Measurements from ENCODE around the gene ZBTB49. TPM values are rescaled to one million over a fixed set of nuclear protein-coding genes. Genes with fewer than 3 reads are reported as not detected.

Gene ZBTB49
- total and polyA plus RNA-seq, 2 of the 13 experiments (the other 11 are each of a cell fraction or from before 2014, with no cell fraction given), result 3.3 to 4.3 TPM

DNA sequence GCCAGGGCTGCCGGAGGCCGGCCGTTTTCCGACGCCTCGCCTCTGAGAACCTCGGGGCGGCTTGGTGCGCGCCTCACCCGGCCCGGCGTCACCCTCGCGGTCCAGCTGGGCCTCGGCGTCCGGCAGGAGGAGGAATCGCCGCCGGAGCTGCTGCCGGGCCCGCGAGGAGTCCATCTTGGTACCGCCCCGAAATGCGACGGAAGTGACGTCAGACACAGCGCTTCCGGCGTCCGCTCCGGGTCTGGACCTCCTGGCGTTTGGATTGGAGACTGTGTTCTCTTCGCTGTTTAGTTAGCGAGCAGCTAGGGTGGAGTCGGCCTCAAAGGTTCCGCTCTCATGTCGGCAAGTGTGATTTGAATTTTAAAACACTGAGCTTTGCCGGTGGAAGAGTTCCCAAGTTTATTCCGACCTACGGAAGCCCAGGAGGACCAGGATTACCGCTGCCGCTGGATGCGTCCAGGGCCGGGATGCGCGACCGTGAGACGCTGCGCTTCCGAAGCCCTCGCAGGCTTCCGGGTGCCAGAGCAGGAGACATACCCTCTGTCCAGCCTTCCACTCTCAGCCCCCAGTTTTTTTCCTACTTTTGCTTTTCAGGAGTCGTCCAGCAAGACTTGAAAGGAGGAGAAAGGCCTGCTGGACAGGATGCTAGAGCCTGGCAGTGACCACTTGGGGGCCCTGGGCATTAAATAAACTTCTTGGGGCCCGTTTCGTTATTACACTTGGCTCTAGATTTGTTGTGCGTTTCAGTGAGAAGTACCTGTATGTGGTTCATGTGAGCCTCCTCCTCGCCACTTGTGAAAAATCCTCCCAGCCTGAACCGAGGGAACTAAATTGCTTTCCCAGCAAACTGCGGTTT lies 41.8 kb upstream of the ZBTB49 start, which contains the start of gene TMEM128 (continued):
- TF ChIP-seq, protein P1, sequence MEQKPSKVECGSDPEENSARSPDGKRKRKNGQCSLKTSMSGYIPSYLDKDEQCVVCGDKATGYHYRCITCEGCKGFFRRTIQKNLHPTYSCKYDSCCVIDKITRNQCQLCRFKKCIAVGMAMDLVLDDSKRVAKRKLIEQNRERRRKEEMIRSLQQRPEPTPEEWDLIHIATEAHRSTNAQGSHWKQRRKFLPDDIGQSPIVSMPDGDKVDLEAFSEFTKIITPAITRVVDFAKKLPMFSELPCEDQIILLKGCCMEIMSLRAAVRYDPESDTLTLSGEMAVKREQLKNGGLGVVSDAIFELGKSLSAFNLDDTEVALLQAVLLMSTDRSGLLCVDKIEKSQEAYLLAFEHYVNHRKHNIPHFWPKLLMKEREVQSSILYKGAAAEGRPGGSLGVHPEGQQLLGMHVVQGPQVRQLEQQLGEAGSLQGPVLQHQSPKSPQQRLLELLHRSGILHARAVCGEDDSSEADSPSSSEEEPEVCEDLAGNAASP (CRISPR knock-in tag; IDR thresholded peaks at IDR 0.05; ENCODE audit: borderline replicate concordance), result no peak
- no peak for TF ChIP-seq SOX6 (IDR thresholded peaks at IDR 0.05)
- peak; percentile 75 for TF ChIP-seq SOX6 (CRISPR knock-in tag; IDR thresholded peaks at IDR 0.05)
- 0 out of 2 replicates have a peak, but pooled peaks have one; percentile 8 for TF ChIP-seq NFIC (IDR thresholded peaks at IDR 0.05; ENCODE audit: low read length)
- peak; percentile 98 for TF ChIP-seq TAF1 (CRISPR knock-in tag; IDR thresholded peaks at IDR 0.05)
- 0 out of 2 replicates have a peak, but pooled peaks have one; percentile 42 for TF ChIP-seq ZNF891 (CRISPR knock-in tag; IDR thresholded peaks at IDR 0.05)
- no peak for TF ChIP-seq ATRX (CRISPR knock-in tag; IDR thresholded peaks at IDR 0.05; ENCODE audit: borderline replicate concordance)
- peak; percentile 78 for TF ChIP-seq SALL1 (CRISPR knock-in tag; IDR thresholded peaks at IDR 0.05)
- TF ChIP-seq, protein P2, sequence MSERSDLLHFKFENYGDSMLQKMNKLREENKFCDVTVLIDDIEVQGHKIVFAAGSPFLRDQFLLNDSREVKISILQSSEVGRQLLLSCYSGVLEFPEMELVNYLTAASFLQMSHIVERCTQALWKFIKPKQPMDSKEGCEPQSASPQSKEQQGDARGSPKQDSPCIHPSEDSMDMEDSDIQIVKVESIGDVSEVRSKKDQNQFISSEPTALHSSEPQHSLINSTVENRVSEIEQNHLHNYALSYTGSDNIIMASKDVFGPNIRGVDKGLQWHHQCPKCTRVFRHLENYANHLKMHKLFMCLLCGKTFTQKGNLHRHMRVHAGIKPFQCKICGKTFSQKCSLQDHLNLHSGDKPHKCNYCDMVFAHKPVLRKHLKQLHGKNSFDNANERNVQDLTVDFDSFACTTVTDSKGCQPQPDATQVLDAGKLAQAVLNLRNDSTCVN (CRISPR knock-in tag; IDR thresholded peaks at IDR 0.05; ENCODE audit: borderline replicate concordance), result 0 out of 2 replicates have a peak, but pooled peaks have one; percentile 60
- TF ChIP-seq ZNF776 (CRISPR knock-in tag; IDR thresholded peaks at IDR 0.05), result peak; percentile 49; the same call in 1 of the 2 replicates
- no peak for TF ChIP-seq ZKSCAN8 (CRISPR knock-in tag; IDR thresholded peaks at IDR 0.05; ENCODE audit: borderline replicate concordance)
- TF ChIP-seq MZF1 (CRISPR knock-in tag; IDR thresholded peaks at IDR 0.05; ENCODE audit: borderline replicate concordance), result no peak
- no peak for TF ChIP-seq ZNF782 (CRISPR knock-in tag; IDR thresholded peaks at IDR 0.05; ENCODE audit: borderline replicate concordance)
- TF ChIP-seq ZFP41 (CRISPR knock-in tag; IDR thresholded peaks at IDR 0.05; ENCODE audit: borderline replicate concordance), result no peak
- TF ChIP-seq, protein P3, sequence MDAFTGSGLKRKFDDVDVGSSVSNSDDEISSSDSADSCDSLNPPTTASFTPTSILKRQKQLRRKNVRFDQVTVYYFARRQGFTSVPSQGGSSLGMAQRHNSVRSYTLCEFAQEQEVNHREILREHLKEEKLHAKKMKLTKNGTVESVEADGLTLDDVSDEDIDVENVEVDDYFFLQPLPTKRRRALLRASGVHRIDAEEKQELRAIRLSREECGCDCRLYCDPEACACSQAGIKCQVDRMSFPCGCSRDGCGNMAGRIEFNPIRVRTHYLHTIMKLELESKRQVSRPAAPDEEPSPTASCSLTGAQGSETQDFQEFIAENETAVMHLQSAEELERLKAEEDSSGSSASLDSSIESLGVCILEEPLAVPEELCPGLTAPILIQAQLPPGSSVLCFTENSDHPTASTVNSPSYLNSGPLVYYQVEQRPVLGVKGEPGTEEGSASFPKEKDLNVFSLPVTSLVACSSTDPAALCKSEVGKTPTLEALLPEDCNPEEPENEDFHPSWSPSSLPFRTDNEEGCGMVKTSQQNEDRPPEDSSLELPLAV (CRISPR knock-in tag; conservative IDR thresholded peaks at IDR 0.05; ENCODE audit: low read depth), result no peak
- no peak for TF ChIP-seq TBX3 (IDR thresholded peaks at IDR 0.05; ENCODE audit: borderline replicate concordance)
- peak; percentile 33; the same call in 1 of the 2 replicates for TF ChIP-seq RFX3 (CRISPR knock-in tag; IDR thresholded peaks at IDR 0.05)
- peak; percentile 58 for TF ChIP-seq RXRB (CRISPR knock-in tag; IDR thresholded peaks at IDR 0.05; ENCODE audit: borderline replicate concordance)
- TF ChIP-seq, protein P4, sequence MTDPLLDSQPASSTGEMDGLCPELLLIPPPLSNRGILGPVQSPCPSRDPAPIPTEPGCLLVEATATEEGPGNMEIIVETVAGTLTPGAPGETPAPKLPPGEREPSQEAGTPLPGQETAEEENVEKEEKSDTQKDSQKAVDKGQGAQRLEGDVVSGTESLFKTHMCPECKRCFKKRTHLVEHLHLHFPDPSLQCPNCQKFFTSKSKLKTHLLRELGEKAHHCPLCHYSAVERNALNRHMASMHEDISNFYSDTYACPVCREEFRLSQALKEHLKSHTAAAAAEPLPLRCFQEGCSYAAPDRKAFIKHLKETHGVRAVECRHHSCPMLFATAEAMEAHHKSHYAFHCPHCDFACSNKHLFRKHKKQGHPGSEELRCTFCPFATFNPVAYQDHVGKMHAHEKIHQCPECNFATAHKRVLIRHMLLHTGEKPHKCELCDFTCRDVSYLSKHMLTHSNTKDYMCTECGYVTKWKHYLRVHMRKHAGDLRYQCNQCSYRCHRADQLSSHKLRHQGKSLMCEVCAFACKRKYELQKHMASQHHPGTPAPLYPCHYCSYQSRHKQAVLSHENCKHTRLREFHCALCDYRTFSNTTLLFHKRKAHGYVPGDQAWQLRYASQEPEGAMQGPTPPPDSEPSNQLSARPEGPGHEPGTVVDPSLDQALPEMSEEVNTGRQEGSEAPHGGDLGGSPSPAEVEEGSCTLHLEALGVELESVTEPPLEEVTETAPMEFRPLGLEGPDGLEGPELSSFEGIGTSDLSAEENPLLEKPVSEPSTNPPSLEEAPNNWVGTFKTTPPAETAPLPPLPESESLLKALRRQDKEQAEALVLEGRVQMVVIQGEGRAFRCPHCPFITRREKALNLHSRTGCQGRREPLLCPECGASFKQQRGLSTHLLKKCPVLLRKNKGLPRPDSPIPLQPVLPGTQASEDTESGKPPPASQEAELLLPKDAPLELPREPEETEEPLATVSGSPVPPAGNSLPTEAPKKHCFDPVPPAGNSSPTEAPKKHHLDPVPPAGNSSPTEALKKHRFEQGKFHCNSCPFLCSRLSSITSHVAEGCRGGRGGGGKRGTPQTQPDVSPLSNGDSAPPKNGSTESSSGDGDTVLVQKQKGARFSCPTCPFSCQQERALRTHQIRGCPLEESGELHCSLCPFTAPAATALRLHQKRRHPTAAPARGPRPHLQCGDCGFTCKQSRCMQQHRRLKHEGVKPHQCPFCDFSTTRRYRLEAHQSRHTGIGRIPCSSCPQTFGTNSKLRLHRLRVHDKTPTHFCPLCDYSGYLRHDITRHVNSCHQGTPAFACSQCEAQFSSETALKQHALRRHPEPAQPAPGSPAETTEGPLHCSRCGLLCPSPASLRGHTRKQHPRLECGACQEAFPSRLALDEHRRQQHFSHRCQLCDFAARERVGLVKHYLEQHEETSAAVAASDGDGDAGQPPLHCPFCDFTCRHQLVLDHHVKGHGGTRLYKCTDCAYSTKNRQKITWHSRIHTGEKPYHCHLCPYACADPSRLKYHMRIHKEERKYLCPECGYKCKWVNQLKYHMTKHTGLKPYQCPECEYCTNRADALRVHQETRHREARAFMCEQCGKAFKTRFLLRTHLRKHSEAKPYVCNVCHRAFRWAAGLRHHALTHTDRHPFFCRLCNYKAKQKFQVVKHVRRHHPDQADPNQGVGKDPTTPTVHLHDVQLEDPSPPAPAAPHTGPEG (CRISPR knock-in tag; IDR thresholded peaks at IDR 0.05), result no peak
